KMS-11 (cell line): ENCODE data around the gene GJB5.

Experiments
- H2AFZ ChIP-seq: fragments of 200-600 bp; sonication (generic); 2 replicates; pipeline ENCODE4 v1.6.1; 2016; ENCODE audit warnings: antibody characterized with exemption, mixed run types, low read depth
- H3K27ac ChIP-seq: fragments of 200-600 bp; sonication (generic); 2 replicates; pipeline ENCODE4 v1.6.1; 2016; ENCODE audit warnings: mild to moderate bottlenecking, mixed run types
- H3K27me3 ChIP-seq: fragments of 200-600 bp; sonication (generic); 2 replicates; pipeline ENCODE4 v1.6.1; 2017; ENCODE audit warnings: mild to moderate bottlenecking, low read depth, mixed run types, moderate library complexity; ENCODE audit not compliant: insufficient read depth
- H3K36me3 ChIP-seq: fragments of 200-600 bp; sonication (generic); 2 replicates; pipeline ENCODE4 v1.6.1; 2017; ENCODE audit warnings: mild to moderate bottlenecking, mixed run types; ENCODE audit not compliant: insufficient read depth
- H3K4me1 ChIP-seq: fragments of 200-600 bp; sonication (generic); 2 replicates; pipeline ENCODE4 v1.6.1; 2016; ENCODE audit warnings: mild to moderate bottlenecking, low read depth, mixed run types; ENCODE audit not compliant: poor library complexity, severe bottlenecking
- H3K4me2 ChIP-seq: fragments of 200-600 bp; sonication (generic); 2 replicates; pipeline ENCODE4 v1.7.0; 2016; ENCODE audit warnings: mild to moderate bottlenecking, mixed run types
- H3K4me3 ChIP-seq: fragments of 200-600 bp; sonication (generic); IDR thresholded peaks from 2 replicates; pipeline ENCODE4 v1.6.1; 2017; ENCODE audit warnings: low read depth, low read length, mixed read lengths; ENCODE audit not compliant: insufficient read depth
- H3K79me2 ChIP-seq: fragments of 200-600 bp; sonication (generic); 2 replicates; pipeline ENCODE4 v1.6.1; 2016; ENCODE audit warnings: low read depth, mixed run types; ENCODE audit not compliant: insufficient read depth
- H3K9ac ChIP-seq: fragments of 200-600 bp; sonication (generic); 2 replicates; pipeline ENCODE4 v1.6.1; 2016; ENCODE audit warnings: mild to moderate bottlenecking, mixed run types
- H4K20me1 ChIP-seq: fragments of 200-600 bp; sonication (generic); 2 replicates; pipeline ENCODE4 v1.6.1; 2016; ENCODE audit warnings: mild to moderate bottlenecking, mixed run types; ENCODE audit not compliant: insufficient read depth
- TF ChIP-seq, protein P1 (sequence below): fragments of 200-600 bp; sonication (generic); conservative IDR thresholded peaks from 2 replicates; pipeline ENCODE4 v1.6.1; 2017; ENCODE audit warnings: low read depth, mild to moderate bottlenecking, antibody characterized with exemption, low read length, moderate library complexity, mixed read lengths

The GJB5 gene

GRCh38 chr1:34800214-34800613, 45.4 kb downstream of the GJB5 start:
- no peaks in the 10 kb centered on the region for H3K79me2 ChIP-seq
- H3K27ac ChIP-seq = no peak overlapping the region
- H2AFZ ChIP-seq = no peak overlapping the region
- H3K27me3 ChIP-seq = no peaks in the 10 kb centered on the region
- no peak overlapping the region for H3K4me3 ChIP-seq
- H3K36me3 ChIP-seq = no peaks in the 10 kb centered on the region
- no peaks in the 10 kb centered on the region for H3K4me1 ChIP-seq
- no peak overlapping the region for H3K4me2 ChIP-seq
- H3K9ac ChIP-seq = no peak overlapping the region
- no peaks in the 10 kb centered on the region for H4K20me1 ChIP-seq
- TF ChIP-seq, protein P1, sequence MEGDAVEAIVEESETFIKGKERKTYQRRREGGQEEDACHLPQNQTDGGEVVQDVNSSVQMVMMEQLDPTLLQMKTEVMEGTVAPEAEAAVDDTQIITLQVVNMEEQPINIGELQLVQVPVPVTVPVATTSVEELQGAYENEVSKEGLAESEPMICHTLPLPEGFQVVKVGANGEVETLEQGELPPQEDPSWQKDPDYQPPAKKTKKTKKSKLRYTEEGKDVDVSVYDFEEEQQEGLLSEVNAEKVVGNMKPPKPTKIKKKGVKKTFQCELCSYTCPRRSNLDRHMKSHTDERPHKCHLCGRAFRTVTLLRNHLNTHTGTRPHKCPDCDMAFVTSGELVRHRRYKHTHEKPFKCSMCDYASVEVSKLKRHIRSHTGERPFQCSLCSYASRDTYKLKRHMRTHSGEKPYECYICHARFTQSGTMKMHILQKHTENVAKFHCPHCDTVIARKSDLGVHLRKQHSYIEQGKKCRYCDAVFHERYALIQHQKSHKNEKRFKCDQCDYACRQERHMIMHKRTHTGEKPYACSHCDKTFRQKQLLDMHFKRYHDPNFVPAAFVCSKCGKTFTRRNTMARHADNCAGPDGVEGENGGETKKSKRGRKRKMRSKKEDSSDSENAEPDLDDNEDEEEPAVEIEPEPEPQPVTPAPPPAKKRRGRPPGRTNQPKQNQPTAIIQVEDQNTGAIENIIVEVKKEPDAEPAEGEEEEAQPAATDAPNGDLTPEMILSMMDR = no peak

- Histone ChIP-seq H3K4me3 (no peak overlapping the region), H3K4me1 (no peaks in the 10 kb centered on the region), H3K27me3 (no peaks in the 10 kb centered on the region), H3K36me3 (no peaks in the 10 kb centered on the region), H4K20me1 (no peaks in the 10 kb centered on the region), H3K9ac (no peak overlapping the region), H3K27ac (no peak overlapping the region), H2AFZ (no peak overlapping the region), H3K79me2 (no peaks in the 10 kb centered on the region), H3K4me2 (no peak overlapping the region)
- TF ChIP-seq, protein P1 = no peak
These were observed 48.9 kb downstream of the GJB5 start for GRCh38 chr1:34803770-34804169.

DNA sequence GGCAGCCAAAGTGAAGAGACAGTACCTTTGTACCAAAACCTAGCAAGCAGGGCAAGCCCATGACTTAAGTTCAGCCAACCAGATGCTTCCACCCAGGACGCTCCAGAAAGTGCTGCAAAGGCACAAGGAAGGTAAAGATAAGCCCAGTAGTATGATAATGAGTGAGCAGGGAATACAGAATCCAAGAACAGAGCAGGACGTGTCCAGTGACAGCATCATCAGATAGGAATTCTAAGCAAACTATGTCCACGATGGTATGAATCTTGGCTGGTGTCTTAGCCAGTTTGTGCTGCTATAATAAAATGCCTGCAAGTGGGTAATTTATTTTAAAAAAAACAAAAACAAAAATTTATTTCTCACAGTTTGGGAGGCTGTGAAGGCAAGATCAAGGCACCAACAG, 51.5 kb downstream of the GJB5 start:
- no peak overlapping the region for H2AFZ ChIP-seq
- no peak overlapping the region for H3K4me3 ChIP-seq
- no peaks in the 10 kb centered on the region for H3K4me1 ChIP-seq
- no peaks in the 10 kb centered on the region for H3K27me3 ChIP-seq
- no peaks in the 10 kb centered on the region for H3K79me2 ChIP-seq
- no peak overlapping the region for H3K9ac ChIP-seq
- no peaks in the 10 kb centered on the region for H4K20me1 ChIP-seq
- H3K27ac ChIP-seq = no peak overlapping the region
- H3K36me3 ChIP-seq = no peaks in the 10 kb centered on the region
- TF ChIP-seq, protein P1 = no peak
- H3K4me2 ChIP-seq = no peak overlapping the region
